ENCODE data around the gene ZFP62.
"Not testable (repeated sequence)": the region's sequence is repeated elsewhere in the genome, so short reads cannot be mapped to it uniquely, and the experiment has no call there.

The ZFP62 gene

DNA sequence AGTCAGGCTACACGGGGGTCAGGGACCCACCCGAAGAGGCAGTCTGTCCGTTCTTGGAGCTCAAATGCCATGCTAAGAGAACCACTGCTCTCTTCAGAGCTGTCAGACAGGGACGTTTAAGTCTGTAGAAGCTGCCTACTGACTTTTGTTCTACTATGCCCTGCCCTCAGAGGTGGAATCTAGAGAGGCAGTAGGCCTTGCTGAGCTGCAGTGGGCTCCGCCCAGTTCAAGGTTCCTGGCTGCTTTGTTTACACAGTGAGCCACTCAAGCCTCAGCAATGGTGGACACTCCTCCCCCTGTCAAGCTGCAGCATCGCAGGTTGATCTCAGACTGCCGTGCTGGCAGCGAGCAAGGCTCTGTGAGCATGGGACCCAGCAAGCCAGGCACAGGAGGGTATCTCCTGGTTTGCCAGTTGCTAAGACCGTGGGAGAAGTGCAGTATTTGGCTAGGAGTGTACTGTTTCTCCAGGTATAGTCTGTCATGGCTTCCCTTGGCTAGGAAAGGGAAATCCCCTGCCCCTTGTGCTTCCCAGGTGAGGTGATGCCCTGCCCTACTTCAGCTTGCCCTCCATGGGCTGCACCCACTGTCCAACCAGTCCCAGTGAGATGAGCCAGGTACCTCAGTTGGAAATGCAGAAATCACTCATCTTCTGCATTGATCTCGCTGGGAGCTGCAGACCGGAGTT lies 24.9 kb upstream of the ZFP62 start:
- not testable (repeated sequence) for H3K36me3 ChIP-seq (ENCODE audit: insufficient read depth, low read length); H3K4me3 ChIP-seq (ENCODE audit: low read depth in 1 of 2, low read length in 2 of 2); H3K4me1 ChIP-seq (ENCODE audit: insufficient read depth, low read length); H3K9ac ChIP-seq (ENCODE audit: low read length); H3K27ac ChIP-seq (ENCODE audit: low read depth, low read length); H3K9me3 ChIP-seq (ENCODE audit: low read length); H3K27me3 ChIP-seq (ENCODE audit: control insufficient read depth in 1 of 2, insufficient read depth in 2 of 2, low read length in 2 of 2)

DNA sequence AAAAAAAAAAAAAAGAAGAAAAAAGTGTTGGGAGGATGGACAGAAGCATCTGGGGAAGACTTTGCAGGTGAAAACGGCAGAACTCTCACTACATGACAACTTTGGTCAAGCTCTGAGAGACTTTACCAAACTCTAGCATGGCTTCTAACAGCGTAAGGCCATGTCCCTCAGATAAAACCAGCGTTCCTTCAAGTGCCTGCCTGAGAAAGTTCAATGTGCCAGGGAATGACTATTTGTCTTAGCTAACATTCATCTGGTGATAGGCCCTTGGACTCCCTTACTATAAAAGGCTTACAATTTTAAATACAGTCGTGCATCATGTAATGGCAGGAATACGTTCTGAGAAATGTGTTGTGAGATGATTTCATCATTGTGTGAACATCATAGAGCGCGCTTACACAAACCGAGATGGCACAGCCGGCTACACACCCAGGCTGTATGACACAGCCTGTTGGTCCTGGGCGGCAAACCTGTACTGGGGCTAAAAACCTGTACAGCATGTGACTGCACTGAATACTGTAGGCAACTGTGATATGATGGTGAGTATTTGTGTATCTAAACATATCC lies 14.9 kb upstream of the ZFP62 start:
- Histone ChIP-seq H3K9ac (ENCODE audit: low read length) (no peak overlapping the region), H3K27me3 (ENCODE audit: control insufficient read depth in 1 of 2, insufficient read depth in 2 of 2, low read length in 2 of 2) (no peaks in the 10 kb centered on the region), H3K9me3 (ENCODE audit: low read length) (no peaks in the 10 kb centered on the region), H3K36me3 (ENCODE audit: insufficient read depth, low read length) (no peaks in the 10 kb centered on the region), H3K4me1 (ENCODE audit: insufficient read depth, low read length) (no peaks in the 10 kb centered on the region), H3K27ac (ENCODE audit: low read depth, low read length) (no peak overlapping the region), H3K4me3 (ENCODE audit: low read depth in 1 of 2, low read length in 2 of 2) (no peak overlapping the region)

DNA sequence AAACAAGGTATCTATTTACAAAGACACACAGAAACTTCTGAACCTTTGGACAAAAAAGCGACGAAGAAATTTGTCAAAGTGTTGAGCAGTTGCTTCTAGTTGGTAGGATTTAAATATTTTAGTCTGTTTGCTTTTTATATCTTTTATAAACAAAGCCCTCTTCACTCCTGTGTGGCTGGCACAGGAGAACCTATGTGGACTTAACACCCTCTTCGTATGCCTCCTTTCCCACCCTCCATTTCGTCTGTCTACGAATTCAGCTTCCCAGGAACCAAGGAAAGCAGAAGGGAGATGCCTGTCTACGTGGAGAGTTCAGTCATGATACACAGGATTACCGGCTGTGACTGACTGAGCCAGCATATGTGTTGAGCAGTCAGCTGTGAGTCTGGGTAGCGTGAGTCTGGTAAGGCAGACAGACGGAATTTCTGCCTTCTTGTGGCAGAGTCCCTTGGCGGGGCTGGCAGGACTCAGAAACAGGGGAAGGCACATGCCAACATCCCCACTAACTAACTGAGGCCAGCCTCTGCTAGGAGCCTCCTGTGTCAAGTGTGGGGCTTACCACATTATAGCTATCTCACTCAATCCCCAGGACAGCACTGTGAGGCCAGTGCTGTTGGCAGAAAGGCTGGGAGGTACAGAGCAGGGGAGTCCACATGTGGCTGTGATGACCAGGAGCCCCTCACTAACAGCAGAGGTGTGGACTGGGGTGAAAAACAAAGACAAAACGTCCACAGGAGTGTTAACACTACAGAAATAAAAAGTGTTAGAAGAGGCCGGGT lies 13.9 kb upstream of the ZFP62 start:
- H3K9ac ChIP-seq (ENCODE audit: low read length) = no peak overlapping the region
- H3K27ac ChIP-seq (ENCODE audit: low read depth, low read length) = no peak overlapping the region
- H3K4me3 ChIP-seq (ENCODE audit: low read depth in 1 of 2, low read length in 2 of 2) = no peak overlapping the region
- no peaks in the 10 kb centered on the region for H3K27me3 ChIP-seq (ENCODE audit: control insufficient read depth in 1 of 2, insufficient read depth in 2 of 2, low read length in 2 of 2)
- H3K36me3 ChIP-seq (ENCODE audit: insufficient read depth, low read length) = no peaks in the 10 kb centered on the region
- H3K9me3 ChIP-seq (ENCODE audit: low read length) = no peaks in the 10 kb centered on the region
- no peaks in the 10 kb centered on the region for H3K4me1 ChIP-seq (ENCODE audit: insufficient read depth, low read length)

DNA sequence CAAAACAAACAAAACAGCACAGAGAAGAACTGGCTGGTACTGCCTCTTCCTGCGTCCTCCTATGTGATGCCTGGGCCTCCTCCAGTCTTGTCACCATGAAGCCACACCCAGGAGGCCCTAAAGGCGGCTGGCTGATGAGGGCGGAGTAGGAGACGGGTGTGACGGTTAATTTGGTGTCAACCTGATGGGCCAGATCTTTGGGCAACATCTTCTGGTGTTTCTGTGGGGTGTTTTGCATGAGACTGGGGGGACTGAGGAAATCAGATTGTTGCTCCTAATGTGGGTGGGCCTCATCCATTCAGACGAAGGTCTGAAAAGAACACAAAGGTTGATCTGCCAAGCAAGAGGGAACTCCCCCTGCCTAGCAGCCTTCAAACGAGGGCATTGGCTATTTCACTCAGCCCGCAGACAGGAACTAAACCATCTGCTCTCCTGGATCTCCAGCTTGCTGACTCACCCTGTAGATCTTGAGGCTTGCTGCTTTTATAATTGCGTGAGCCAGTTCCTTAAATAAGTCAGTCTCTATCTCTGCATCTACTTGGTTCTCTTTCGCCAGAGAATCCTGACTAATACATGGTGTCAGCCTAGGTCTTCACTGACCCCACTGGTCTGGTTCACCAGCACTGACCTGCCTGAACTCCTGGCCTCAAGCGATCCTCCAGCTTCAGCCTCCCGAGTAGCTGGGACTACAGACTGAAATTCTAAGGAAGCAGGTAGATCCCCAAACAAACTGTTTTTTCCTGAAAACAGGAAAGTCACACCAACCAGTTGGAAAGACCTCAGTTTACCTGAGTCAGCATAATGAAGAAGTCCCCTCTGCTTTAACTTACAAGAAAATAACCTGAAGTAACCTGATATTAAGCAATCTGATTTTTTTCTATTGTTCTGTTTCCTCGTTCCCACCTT lies 12.8 kb upstream of the ZFP62 start:
- no peaks in the 10 kb centered on the region for H3K4me1 ChIP-seq (ENCODE audit: insufficient read depth, low read length)
- no peaks in the 10 kb centered on the region for H3K9me3 ChIP-seq (ENCODE audit: low read length)
- no peak overlapping the region for H3K9ac ChIP-seq (ENCODE audit: low read length)
- no peak overlapping the region for H3K4me3 ChIP-seq (ENCODE audit: low read depth in 1 of 2, low read length in 2 of 2)
- no peak overlapping the region for H3K27ac ChIP-seq (ENCODE audit: low read depth, low read length)
- no peaks in the 10 kb centered on the region for H3K36me3 ChIP-seq (ENCODE audit: insufficient read depth, low read length)
- H3K27me3 ChIP-seq (ENCODE audit: control insufficient read depth in 1 of 2, insufficient read depth in 2 of 2, low read length in 2 of 2) = no peaks in the 10 kb centered on the region

DNA sequence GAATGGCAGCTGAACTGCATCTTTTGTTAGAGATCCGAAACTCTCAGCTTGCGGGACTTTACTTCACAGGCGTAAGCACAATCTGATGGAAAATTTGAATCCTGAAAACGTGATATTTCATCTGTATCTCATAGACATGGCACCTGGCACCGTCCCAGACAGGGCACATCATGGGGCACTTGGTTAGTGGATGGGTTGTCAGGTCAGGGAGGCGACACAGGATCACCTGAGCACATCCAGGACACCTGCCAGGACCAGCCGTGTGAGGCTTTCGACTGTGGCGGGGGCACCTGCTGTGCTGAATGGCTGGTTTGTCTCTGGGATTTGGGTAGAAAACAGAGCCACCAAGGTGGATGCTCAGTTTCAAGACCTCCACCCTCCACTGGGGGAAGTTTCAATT lies 11.3 kb upstream of the ZFP62 start:
- Histone ChIP-seq H3K27me3 (ENCODE audit: control insufficient read depth in 1 of 2, insufficient read depth in 2 of 2, low read length in 2 of 2) (no peaks in the 10 kb centered on the region), H3K9me3 (ENCODE audit: low read length) (no peaks in the 10 kb centered on the region), H3K36me3 (ENCODE audit: insufficient read depth, low read length) (no peaks in the 10 kb centered on the region), H3K4me3 (ENCODE audit: low read depth in 1 of 2, low read length in 2 of 2) (no peak overlapping the region), H3K4me1 (ENCODE audit: insufficient read depth, low read length) (no peaks in the 10 kb centered on the region), H3K27ac (ENCODE audit: low read depth, low read length) (no peak overlapping the region), H3K9ac (ENCODE audit: low read length) (no peak overlapping the region)

DNA sequence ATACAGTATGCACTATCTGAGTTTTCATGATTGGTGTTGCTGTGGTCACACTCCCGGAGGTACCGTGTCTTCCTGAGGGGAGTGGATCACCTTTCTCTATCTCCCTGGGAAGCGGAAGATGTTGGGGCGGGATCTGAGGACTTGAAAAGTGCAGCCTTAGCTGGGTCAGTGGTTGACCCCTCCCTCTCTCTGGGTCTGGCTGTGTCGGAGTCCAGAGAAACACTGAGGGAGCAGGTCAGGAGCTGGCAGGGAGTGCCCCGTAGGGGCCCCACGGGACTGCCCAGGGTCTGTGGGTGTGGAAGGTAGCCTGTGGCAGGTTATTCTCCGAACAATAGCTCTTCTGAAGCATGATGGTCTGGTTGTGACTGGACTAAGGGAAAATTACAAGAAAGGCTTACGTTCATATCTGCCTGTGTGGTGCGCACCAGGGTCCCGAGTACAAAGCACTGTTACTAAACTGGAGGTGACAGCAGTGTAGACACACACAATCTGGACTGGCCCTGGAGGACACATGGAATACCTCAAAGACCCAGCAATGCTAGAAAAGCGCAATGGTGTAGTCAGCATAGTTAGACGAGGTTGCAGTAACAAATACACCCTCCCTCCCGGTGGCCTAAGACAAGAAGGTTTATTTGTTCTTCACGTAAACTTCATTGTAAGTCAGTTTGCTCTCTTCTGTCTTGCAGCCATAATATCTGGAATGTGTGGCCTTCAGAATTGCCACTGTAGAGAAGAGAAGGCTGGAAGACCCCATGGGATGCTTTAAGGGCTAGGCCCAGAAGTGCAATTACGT lies 9.4 kb upstream of the ZFP62 start:
- Histone ChIP-seq H3K4me1 (ENCODE audit: insufficient read depth, low read length) (no peaks in the 10 kb centered on the region), H3K9ac (ENCODE audit: low read length) (no peak overlapping the region), H3K36me3 (ENCODE audit: insufficient read depth, low read length) (no peaks in the 10 kb centered on the region), H3K9me3 (ENCODE audit: low read length) (no peaks in the 10 kb centered on the region), H3K27ac (ENCODE audit: low read depth, low read length) (no peak overlapping the region), H3K4me3 (ENCODE audit: low read depth in 1 of 2, low read length in 2 of 2) (no peak overlapping the region), H3K27me3 (ENCODE audit: control insufficient read depth in 1 of 2, insufficient read depth in 2 of 2, low read length in 2 of 2) (no peaks in the 10 kb centered on the region)

DNA sequence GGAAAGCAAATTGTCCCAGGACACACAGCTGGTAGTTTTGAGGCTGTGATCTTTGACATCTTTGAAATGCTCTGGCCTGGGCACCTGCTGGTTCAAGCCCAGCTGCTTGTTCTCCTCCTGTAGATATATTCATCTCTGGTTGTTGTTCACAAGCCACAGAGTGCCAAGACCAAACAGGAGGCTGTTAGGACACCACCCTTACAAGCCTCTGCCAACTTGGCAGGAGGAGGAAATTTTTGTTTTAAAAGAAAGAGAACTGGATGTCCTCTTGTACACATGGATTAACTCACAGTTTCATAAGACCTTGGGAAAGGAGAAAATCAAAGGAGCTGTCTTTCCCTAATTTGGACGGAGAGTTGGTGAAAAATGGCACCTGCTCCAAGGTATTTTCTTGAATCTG lies 8.5 kb upstream of the ZFP62 start:
- H3K27me3 ChIP-seq (ENCODE audit: control insufficient read depth in 1 of 2, insufficient read depth in 2 of 2, low read length in 2 of 2) = no peaks in the 10 kb centered on the region
- H3K9me3 ChIP-seq (ENCODE audit: low read length) = no peaks in the 10 kb centered on the region
- no peaks in the 10 kb centered on the region for H3K36me3 ChIP-seq (ENCODE audit: insufficient read depth, low read length)
- H3K4me1 ChIP-seq (ENCODE audit: insufficient read depth, low read length) = no peaks in the 10 kb centered on the region
- no peak overlapping the region for H3K4me3 ChIP-seq (ENCODE audit: low read depth in 1 of 2, low read length in 2 of 2)
- no peak overlapping the region for H3K27ac ChIP-seq (ENCODE audit: low read depth, low read length)
- no peak overlapping the region for H3K9ac ChIP-seq (ENCODE audit: low read length)

DNA sequence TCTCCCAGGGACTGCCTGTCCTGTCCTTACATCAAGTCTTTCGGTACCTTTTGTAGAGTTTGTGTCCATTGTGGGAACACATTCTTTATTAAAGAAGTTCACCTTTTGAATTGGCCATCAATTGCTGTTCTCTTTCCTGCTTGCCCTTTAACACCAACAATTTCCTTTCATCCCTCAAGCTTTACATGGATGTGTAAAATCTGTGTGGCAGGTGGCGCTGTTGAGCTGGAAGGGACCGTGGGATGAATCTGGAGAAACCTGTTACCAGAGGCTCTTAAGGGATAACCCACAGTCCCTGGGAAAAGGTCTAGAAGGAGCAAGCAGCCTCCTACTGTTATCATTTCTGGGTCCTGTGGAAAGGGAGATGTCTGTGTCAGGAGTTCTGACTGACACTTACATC lies 7.9 kb upstream of the ZFP62 start:
- Histone ChIP-seq H3K36me3 (ENCODE audit: insufficient read depth, low read length) (no peaks in the 10 kb centered on the region), H3K9me3 (ENCODE audit: low read length) (no peaks in the 10 kb centered on the region), H3K9ac (ENCODE audit: low read length) (no peak overlapping the region), H3K27ac (ENCODE audit: low read depth, low read length) (no peak overlapping the region), H3K4me3 (ENCODE audit: low read depth in 1 of 2, low read length in 2 of 2) (no peak overlapping the region), H3K4me1 (ENCODE audit: insufficient read depth, low read length) (no peaks in the 10 kb centered on the region), H3K27me3 (ENCODE audit: control insufficient read depth in 1 of 2, insufficient read depth in 2 of 2, low read length in 2 of 2) (no peaks in the 10 kb centered on the region)

DNA sequence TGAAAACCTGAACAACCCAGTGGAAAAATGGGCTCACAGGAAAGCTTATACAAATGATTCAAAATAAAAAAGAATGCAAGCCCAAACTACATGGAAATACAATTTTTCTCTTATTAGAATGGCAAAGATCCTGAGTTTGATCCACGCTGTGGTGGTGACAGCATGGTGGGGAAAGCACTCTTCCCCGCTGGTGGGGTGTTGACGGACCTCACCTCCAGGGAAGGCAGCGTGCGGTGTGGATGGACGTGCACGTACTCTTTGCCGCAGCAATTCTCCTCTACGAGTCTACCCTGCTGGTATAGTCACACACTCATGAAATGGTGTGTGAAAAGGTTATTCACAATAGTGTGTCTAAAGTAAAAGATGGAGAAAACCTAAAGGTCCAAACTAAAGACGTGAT lies 5.9 kb upstream of the ZFP62 start:
- Histone ChIP-seq H3K27me3 (ENCODE audit: control insufficient read depth in 1 of 2, insufficient read depth in 2 of 2, low read length in 2 of 2) (no peaks in the 10 kb centered on the region), H3K4me3 (ENCODE audit: low read depth in 1 of 2, low read length in 2 of 2) (no peak overlapping the region), H3K9me3 (ENCODE audit: low read length) (no peaks in the 10 kb centered on the region), H3K9ac (ENCODE audit: low read length) (no peak overlapping the region), H3K27ac (ENCODE audit: low read depth, low read length) (no peak overlapping the region), H3K36me3 (ENCODE audit: insufficient read depth, low read length) (no peaks in the 10 kb centered on the region), H3K4me1 (ENCODE audit: insufficient read depth, low read length) (no peaks in the 10 kb centered on the region)

DNA sequence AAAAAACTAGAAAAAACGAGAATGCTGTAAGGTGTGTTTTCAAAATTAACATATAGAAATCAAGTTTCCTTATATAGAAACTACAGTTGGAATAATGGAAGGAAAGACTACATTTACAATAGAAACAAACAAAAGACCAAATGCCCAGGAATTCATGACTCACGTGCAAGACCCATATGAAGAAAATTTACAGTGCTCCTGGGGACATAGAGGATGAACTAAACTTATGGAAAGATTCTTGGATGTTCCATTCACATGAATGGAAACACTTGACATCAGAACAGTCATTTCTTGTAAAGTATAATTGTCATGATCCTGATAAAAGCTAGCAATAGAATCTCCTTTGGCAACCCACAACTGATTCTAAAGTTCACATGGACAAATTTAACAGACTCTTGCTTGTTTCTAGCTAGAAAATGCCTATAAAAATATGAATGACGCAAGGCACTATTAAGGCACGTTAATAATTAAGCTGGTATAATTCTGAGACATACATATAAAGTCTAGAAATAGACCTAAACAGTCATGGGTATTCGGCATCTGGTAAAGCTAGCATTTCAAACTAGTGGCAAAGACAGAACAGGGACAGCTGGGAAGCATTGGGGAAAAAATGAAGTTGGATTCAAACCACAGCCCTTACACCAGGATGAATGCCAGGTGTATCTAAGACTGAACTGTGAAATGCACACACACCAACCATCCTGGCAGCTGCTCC lies 5.1 kb upstream of the ZFP62 start:
- Histone ChIP-seq H3K4me1 (ENCODE audit: insufficient read depth, low read length) (no peaks in the 10 kb centered on the region), H3K27me3 (ENCODE audit: control insufficient read depth in 1 of 2, insufficient read depth in 2 of 2, low read length in 2 of 2) (no peaks in the 10 kb centered on the region), H3K9me3 (ENCODE audit: low read length) (no peaks in the 10 kb centered on the region), H3K27ac (ENCODE audit: low read depth, low read length) (no peak overlapping the region), H3K4me3 (ENCODE audit: low read depth in 1 of 2, low read length in 2 of 2) (no peak overlapping the region), H3K9ac (ENCODE audit: low read length) (no peak overlapping the region), H3K36me3 (ENCODE audit: insufficient read depth, low read length) (no peaks in the 10 kb centered on the region)

Data from muscle layer of colon (tissue), 2 donors.